Astrocyte (in vitro differentiated cells and primary cell): ENCODE data around the gene KHK. TPM values are rescaled to one million over a fixed set of nuclear protein-coding genes. Genes with fewer than 3 reads are reported as not detected.

ENCODE experiments used
- DNase-seq: peaks from one replicate; pipeline ENCODE4 v3.0.0-alpha.2; 2010; ENCODE audit warnings: low read depth
- FAIRE-seq: peaks from 2 replicates; lab custom pipeline; 2011; peaks lifted over from hg19 to GRCh38; lab: Jason Lieb, UNC
- H2AFZ ChIP-seq: 2 replicates; pipeline ENCODE4 v1.6.0; 2012; ENCODE audit warnings: low read depth, low read length, inconsistent platforms
- H3K27ac ChIP-seq: 2 replicates; pipeline ENCODE4 v1.5.1; 2011; ENCODE audit warnings: low read depth, low read length, inconsistent platforms
- H3K27me3 ChIP-seq: 2 replicates; pipeline ENCODE4 v1.6.0; 2011; ENCODE audit warnings: low read length, inconsistent platforms; ENCODE audit not compliant: insufficient read depth
- H3K36me3 ChIP-seq: 2 replicates; pipeline ENCODE4 v1.5.1; 2011; ENCODE audit warnings: low read length, inconsistent platforms; ENCODE audit not compliant: insufficient read depth
- H3K4me1 ChIP-seq: 2 replicates; pipeline ENCODE4 v1.5.1; 2011; ENCODE audit warnings: low read length, inconsistent platforms; ENCODE audit not compliant: insufficient read depth
- H3K4me2 ChIP-seq: 2 replicates; pipeline ENCODE4 v1.6.0; 2012; ENCODE audit warnings: low read length, inconsistent platforms
- H3K4me3 ChIP-seq: 2 replicates; pipeline ENCODE4 v1.5.1; 2011; ENCODE audit warnings: low read depth, mild to moderate bottlenecking, low read length, inconsistent platforms; ENCODE audit not compliant: insufficient read depth
- H3K79me2 ChIP-seq: 2 replicates; pipeline ENCODE4 v1.6.0; 2012; ENCODE audit warnings: mild to moderate bottlenecking, low read length, inconsistent platforms; ENCODE audit not compliant: insufficient read depth
- H3K9ac ChIP-seq: 2 replicates; pipeline ENCODE4 v1.6.0; 2012; ENCODE audit warnings: mild to moderate bottlenecking, low read length, inconsistent platforms
- H3K9me3 ChIP-seq: 2 replicates; pipeline ENCODE4 v1.5.1; 2012; ENCODE audit warnings: low read depth, mild to moderate bottlenecking, low read length, inconsistent platforms; ENCODE audit not compliant: insufficient read depth
- H4K20me1 ChIP-seq: 2 replicates; pipeline ENCODE4 v1.6.0; 2012; ENCODE audit warnings: low read length, inconsistent platforms; ENCODE audit not compliant: insufficient read depth
- H3K27ac Mint-ChIP-seq: one replicate; pipeline ENCODE4 v1.8.0; 2021; ENCODE audit warnings: mild to moderate bottlenecking, mixed read lengths; ENCODE audit not compliant: unreplicated experiment
- H3K27me3 Mint-ChIP-seq: one replicate; pipeline ENCODE4 v1.8.0; 2021; ENCODE audit warnings: low read depth, mixed read lengths; ENCODE audit not compliant: unreplicated experiment
- H3K36me3 Mint-ChIP-seq: one replicate; pipeline ENCODE4 v1.8.0; 2021; ENCODE audit warnings: low read depth, mixed read lengths; ENCODE audit not compliant: unreplicated experiment
- H3K4me1 Mint-ChIP-seq: one replicate; pipeline ENCODE4 v1.8.0; 2021; ENCODE audit warnings: low read depth, mixed read lengths; ENCODE audit not compliant: unreplicated experiment
- H3K4me3 Mint-ChIP-seq: one replicate; pipeline ENCODE4 v1.8.0; 2021; ENCODE audit warnings: mild to moderate bottlenecking, moderate library complexity, mixed read lengths; ENCODE audit not compliant: unreplicated experiment
- H3K9me3 Mint-ChIP-seq: one replicate; pipeline ENCODE4 v1.8.0; 2021; ENCODE audit warnings: mild to moderate bottlenecking, mixed read lengths; ENCODE audit not compliant: unreplicated experiment
- EZH2 ChIP-seq: IDR thresholded peaks from 2 replicates; pipeline ENCODE4 v1.6.1; 2012; ENCODE audit warnings: mild to moderate bottlenecking, low read length, inconsistent platforms; ENCODE audit not compliant: insufficient read depth
- total RNA-seq: library from RNA; stranded (reverse); gene quantifications from 2 replicates; pipeline ENCODE4 v1.2.1, GENCODE V29; 2021
- TF ChIP-seq, protein P1 (sequence below): IDR thresholded peaks from 2 replicates; pipeline ENCODE4 v1.5.1; 2011; ENCODE audit warnings: low read depth, mild to moderate bottlenecking, inconsistent platforms, low read length, moderate library complexity; ENCODE audit not compliant: insufficient read depth

The KHK gene
- total RNA-seq, 1 donor from 2014 or later: 0.95 TPM

DNA sequence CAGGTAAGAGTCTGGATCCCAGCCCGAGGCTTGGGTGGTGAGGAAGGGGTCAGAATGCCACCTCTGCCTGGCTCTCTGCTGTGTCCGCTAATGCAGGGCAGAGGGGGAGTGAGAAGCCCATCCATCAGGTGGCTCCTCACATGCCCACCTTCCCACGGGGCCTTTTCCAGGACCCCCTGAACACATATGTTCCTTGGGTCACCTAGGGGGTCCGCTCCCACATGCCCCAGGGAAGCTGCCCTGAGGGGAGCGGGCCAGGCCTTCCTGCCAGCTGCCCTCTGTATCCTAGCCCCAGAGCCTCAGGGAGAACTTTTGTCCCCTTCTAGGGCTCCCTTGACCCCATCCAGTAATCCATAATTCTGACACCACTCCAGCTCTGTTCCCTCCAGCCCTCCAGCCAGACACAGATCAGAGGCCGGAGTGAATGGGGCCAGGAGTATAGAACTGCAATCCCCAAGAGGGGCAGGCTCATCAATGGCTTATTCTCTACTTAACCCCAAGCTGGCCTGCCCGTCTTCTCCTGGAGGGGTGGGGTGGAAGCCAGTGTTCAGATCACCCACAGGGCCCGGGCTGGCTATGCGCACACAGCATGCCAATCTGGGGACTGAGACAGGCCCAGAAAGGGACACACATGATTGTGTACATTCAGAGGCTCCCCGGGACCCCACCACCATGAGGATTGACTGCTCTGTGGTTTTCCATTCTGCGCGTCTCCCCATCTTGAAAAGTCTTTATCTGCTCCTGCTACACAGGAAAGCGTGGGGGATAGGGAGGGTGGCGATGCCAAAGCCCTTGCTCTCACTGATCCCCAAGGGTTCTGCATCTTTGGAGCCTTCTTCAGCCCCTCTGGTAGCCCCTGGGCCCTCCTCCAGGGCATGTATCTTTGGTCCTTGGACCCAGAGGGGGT, 7.1 kb upstream of the KHK start:
- H3K27ac ChIP-seq: peak overlapping the region; percentile 76

DNA sequence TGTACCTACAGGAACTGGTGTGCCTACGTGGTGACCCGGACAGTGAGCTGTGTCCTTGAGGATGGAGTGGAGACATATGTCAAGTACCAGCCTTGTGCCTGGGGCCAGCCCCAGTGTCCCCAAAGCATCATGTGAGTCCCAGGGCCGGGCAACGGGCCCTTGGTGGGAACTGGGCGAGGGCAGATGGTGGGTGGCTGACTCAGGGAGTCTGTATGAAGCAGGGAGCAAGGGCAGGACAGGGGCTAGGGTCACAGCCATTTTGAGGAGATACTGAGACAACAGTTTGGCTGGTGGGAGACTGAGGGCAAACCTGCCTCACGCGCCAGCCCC, 6.5 kb upstream of the KHK start:
- H3K27me3 Mint-ChIP-seq: peaks cover 4% of the 10 kb centered on the region
- Histone ChIP-seq H3K27ac (no peak overlapping the region), H3K9ac (peak overlapping the region; percentile 88), H3K4me3 (peak overlapping the region; percentile 63), H3K9me3 (no peaks in the 10 kb centered on the region), H3K4me1 (peaks cover 41% of the 10 kb centered on the region), H2AFZ (no peak overlapping the region), H3K36me3 (peaks cover 2% of the 10 kb centered on the region), H3K4me2 (peak overlapping the region; percentile 92), H4K20me1 (peaks cover 11% of the 10 kb centered on the region), H3K27me3 (no peaks in the 10 kb centered on the region), H3K79me2 (peaks cover 22% of the 10 kb centered on the region)
- FAIRE-seq (no peak), DNase-seq (no peak)
- peak overlapping the region; percentile 34 for H3K27ac Mint-ChIP-seq
- peaks cover 15% of the 10 kb centered on the region for H3K4me1 Mint-ChIP-seq
- TF ChIP-seq EZH2: no peak
- TF ChIP-seq, protein P1, sequence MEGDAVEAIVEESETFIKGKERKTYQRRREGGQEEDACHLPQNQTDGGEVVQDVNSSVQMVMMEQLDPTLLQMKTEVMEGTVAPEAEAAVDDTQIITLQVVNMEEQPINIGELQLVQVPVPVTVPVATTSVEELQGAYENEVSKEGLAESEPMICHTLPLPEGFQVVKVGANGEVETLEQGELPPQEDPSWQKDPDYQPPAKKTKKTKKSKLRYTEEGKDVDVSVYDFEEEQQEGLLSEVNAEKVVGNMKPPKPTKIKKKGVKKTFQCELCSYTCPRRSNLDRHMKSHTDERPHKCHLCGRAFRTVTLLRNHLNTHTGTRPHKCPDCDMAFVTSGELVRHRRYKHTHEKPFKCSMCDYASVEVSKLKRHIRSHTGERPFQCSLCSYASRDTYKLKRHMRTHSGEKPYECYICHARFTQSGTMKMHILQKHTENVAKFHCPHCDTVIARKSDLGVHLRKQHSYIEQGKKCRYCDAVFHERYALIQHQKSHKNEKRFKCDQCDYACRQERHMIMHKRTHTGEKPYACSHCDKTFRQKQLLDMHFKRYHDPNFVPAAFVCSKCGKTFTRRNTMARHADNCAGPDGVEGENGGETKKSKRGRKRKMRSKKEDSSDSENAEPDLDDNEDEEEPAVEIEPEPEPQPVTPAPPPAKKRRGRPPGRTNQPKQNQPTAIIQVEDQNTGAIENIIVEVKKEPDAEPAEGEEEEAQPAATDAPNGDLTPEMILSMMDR: no peak
- no peaks in the 10 kb centered on the region for H3K9me3 Mint-ChIP-seq
- no peak overlapping the region for H3K4me3 Mint-ChIP-seq
- peaks cover 1% of the 10 kb centered on the region for H3K36me3 Mint-ChIP-seq

More for the DNA sequence above, 7.1 kb upstream of the KHK start:
- Histone ChIP-seq H4K20me1 (peaks cover 10% of the 10 kb centered on the region), H3K9me3 (no peaks in the 10 kb centered on the region), H3K79me2 (peaks cover 22% of the 10 kb centered on the region), H3K9ac (peak overlapping the region; percentile 88), H3K4me2 (peak overlapping the region; percentile 92), H3K27me3 (no peaks in the 10 kb centered on the region), H3K4me3 (peak overlapping the region; percentile 63), H2AFZ (no peak overlapping the region), H3K4me1 (peaks cover 45% of the 10 kb centered on the region), H3K36me3 (peaks cover 2% of the 10 kb centered on the region)
- Mint-ChIP-seq H3K4me3 (no peak overlapping the region), H3K27me3 (peaks cover 4% of the 10 kb centered on the region), H3K27ac (peak overlapping the region; percentile 34), H3K9me3 (no peaks in the 10 kb centered on the region), H3K36me3 (peaks cover 1% of the 10 kb centered on the region), H3K4me1 (peaks cover 19% of the 10 kb centered on the region)
- no peak for TF ChIP-seq EZH2
- TF ChIP-seq, protein P1: no peak
- FAIRE-seq: no peak
- no peak for DNase-seq

DNA sequence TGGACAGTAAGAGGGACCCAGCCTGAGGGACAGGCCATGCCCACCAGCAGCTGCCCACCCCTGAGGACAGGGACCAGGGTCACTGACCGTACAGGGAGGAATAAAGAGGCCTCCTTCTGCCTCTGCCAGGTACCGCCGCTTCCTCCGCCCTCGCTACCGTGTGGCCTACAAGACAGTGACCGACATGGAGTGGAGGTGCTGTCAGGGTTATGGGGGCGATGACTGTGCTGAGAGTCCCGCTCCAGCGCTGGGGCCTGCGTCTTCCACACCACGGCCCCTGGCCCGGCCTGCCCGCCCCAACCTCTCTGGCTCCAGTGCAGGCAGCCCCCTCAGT, 6.0 kb upstream of the KHK start:
- Histone ChIP-seq H3K27ac (no peak overlapping the region), H3K36me3 (peaks cover 2% of the 10 kb centered on the region), H3K79me2 (peaks cover 22% of the 10 kb centered on the region), H3K27me3 (no peaks in the 10 kb centered on the region), H3K4me1 (peaks cover 43% of the 10 kb centered on the region), H3K9ac (peak overlapping the region; percentile 88), H3K9me3 (no peaks in the 10 kb centered on the region), H4K20me1 (peaks cover 11% of the 10 kb centered on the region), H3K4me3 (no peak overlapping the region), H2AFZ (no peak overlapping the region), H3K4me2 (peak overlapping the region; percentile 92)
- Mint-ChIP-seq H3K27me3 (peaks cover 4% of the 10 kb centered on the region), H3K4me1 (peaks cover 12% of the 10 kb centered on the region), H3K4me3 (no peak overlapping the region), H3K27ac (peak overlapping the region; percentile 71), H3K36me3 (peaks cover 1% of the 10 kb centered on the region), H3K9me3 (no peaks in the 10 kb centered on the region)
- FAIRE-seq: no peak
- no peak for DNase-seq
- TF ChIP-seq EZH2: no peak
- TF ChIP-seq, protein P1: no peak
